Stimulated activated CD4-positive, alpha-beta T cell treated with anti-CD3 and anti-CD28 coated beads, Interleukin-15, amount 100 ng/mL, for 24 hours (primary cell): ENCODE measurements around the gene PCYT1A.
"Not testable (repeated sequence)": the region's sequence is repeated elsewhere in the genome, so short reads cannot be mapped to it uniquely, and the experiment has no call there.

Experiments used
- DNase-seq: peaks from one replicate; pipeline ENCODE4 v3.0.0-alpha.2; 2020

The PCYT1A gene

DNA sequence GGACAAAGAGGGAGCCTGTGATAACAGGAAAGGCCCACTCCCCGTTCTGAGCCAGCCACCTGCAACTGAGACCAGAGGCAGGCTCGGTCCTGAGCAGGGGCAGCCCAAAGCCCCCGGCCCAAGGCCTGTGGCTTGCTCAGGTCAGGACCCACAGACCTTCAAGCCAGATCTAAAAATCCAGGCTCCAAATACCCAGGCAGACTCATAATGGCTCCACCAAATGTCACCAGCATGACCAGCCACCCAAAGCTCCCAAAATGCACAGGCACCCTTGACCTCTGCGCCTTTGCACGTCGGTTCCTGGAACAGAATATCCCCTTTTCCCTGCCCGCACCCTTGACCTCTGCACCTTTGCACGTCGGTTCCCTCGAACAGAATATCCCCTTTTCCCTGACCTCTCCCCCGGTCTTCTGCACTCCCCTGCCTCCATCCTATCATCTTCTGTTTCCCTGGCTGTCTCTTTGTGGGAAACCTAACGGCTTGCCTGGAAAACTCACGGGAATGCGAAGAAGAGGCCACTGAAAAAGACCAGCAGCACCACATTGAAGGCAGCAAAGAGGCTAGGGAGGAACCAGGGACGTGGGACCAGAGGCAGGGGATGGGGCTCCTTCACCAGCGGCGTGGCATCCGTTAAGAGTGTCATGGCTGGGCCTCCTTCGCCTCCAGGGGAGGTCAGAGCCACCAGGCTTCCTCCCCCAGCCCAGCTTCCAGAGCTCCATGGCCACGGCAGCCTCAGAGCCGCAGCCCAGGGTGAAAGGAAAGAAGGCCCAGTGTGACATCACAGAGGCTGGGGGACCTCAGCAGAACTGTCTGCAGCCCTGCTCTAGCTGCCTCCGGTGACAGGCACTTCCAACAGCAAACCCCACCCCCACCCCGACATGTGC, 76.6 kb downstream of the PCYT1A start, which contains the start of gene ZDHHC19:
Gene ZDHHC19, minus strand, starts transcription at position 728 of the 884 bp plus-strand sequence. Its CDS starts 85 bp downstream, at position 643.
- DNase-seq = no peak

DNA sequence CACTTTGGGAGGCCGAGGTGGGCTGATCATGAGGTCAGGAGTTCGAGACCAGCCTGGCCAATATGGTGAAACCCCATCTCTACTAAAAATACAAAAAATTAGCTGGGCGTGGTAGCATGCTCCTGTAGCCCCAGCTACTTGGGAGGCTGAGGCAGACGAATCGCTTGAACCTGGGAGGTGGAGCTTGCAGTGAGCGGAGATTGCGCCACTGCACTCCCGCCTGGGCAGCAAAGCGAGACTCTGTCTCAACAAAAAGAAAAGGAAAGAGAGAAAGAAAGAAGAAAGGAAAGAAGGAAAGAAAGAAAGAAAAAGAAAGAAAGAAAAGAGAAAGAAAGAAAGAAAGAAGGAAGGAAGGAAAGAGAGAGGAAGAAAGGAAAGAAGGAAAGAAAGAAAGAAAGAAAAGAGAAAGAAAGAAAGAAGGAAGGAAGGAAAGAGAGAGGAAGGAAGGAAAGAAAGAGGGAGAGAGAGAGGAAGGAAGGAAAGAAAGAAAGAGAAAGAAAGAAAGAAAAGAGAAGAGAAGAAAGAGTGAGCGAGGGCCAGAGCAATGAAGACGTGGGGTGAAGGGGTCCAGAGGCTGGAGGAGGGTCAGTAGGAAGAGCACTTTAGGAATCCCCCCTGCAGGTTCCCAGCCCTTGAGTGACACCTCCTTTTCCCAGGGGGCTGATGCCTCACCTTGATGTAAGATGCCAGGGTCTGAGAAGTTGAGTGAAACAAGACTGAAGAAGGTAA, 77.4 kb downstream of the PCYT1A start:
- not testable (repeated sequence) for DNase-seq

DNA sequence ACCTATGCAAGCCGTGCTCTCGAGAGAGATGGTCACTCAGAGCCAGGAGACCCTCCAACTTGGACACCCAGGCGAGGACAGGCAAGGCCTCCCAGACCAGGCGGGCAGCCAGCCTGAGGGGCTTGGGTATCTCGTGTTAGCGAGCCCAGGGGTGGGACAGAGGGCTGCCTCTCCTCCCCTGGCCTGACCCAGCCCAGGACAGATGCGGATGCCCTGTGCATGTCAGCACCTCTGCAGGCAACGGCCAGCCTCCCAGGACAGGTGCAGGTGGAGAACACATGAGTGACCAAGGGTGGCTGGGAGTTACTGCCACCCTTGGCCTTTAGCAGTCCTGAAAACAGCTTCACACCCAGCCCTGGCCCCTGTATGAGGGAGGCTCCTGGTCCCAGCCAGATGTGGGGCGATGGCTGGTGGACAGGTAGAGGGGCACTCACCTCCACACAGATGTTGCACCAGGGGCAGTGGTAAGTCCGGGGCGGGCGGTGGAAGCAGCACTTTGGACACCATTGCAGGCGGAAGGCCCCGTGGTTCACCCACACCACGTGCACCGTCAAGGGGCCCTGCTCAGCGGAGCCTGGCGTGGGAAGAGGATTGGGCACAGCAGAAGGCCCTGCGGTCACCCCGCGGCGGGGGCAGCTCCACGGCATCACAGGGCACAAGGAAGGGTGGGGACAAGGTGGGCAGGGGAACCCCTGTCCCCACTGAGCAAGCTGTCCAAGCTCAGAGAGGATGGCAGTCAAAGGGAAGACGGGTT, 78.4 kb downstream of the PCYT1A start:
- no peak for DNase-seq

DNA sequence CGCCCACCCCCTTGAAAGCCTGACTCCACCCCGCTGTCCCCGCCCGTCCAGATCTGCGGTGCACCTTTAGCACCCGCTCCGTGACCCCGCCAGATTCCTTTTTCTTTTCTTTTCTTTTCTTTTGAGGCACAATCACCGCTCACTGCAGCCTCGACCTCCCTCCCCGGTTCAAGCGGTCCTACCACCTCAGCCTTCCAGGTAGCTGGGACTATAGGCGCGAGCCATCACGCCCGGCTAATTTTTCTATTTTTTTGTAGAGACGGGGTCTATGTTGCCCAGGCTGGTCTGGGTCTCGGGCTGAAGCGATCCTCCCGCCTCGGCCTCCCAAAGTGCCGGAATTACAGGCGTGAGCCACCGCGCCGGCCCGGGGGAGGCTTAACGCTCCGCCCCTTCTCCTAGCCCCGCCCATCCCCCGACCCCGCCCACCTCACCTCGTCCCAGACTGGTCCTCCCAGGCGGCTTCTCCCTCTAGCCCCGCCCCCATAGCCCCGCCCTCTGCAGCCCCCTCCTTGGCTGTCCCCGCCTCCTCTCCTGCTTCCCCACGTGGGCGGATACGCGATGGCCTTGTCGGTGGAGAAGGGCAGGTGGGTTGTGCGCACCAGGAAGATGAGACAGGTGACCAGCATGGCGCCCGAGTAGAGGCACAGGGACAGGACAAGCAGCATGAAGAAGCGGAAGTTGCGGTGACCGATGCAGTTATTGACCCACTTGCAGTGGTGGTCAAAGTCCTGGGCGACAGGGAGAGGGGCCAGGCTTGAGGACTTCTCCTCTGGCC, 79.5 kb downstream of the PCYT1A start:
- peak; percentile 76 for DNase-seq

DNA sequence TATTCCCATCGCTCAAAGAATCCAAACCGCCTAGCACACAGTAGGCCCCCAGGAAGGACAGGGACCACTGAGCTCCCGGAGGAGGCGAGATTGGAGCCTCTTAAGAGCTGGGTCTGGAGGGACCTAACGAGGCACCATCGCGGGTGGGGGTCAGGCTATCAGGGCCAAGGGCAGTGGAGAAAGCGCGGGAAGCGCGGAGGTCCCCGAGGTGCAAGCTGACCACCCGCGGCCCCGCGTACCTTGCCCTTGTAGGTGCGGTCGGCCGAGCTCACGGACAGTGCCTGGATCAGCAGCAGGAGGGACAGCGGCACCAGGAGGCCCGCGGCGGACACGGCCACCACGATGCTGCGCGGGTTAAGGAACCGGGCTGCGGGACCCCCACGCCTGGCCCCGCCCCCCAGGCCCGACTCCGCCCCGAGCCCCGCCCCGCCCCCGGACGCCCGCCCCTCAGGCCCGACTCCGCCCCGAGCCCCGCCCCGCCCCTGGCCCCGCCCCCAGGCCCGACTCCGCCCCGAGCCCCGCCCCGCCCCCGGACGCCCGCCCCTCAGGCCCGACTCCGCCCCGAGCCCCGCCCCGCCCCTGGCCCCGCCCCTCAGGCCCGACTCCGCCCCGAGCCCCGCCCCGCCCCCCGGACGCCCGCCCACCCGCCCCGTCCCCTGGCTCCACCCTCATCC, 80.2 kb downstream of the PCYT1A start:
- no peak for DNase-seq

DNA sequence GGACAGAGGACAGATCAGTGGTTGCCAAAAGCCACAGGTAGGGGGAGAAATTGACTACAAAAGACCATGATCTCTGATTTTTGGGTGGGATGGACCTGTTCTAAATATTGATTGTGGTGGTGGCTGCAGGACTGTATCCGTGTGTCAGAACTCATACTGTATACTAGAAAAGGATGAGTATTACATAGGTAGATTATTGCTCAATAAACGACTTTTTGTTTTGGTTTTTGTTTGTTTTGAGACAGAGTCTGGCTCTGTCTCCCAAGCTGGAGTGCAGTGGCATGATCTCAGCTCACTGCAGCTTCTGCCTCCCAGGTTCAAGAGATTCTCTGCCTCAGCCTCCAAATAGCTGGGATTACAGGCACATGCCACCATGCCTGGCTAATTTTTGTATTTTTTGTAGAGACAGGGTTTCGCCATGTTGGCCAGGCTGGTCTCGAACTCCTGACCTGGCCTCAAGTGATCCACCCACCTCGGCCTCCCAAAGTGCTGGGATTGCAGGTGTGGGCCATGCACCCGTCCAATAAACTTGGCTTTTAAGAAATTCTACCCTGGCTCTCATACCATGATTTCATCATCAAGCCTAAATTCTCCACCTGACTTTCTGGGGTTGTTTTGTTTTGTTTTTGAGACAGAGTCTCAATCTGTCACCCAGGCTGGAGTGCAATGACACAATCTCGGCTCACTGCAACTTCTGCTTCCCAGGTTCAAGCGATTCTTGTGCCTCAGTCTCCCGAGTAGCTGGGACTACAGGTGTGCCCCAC, 81.9 kb downstream of the PCYT1A start:
- DNase-seq = not testable (repeated sequence)

DNA sequence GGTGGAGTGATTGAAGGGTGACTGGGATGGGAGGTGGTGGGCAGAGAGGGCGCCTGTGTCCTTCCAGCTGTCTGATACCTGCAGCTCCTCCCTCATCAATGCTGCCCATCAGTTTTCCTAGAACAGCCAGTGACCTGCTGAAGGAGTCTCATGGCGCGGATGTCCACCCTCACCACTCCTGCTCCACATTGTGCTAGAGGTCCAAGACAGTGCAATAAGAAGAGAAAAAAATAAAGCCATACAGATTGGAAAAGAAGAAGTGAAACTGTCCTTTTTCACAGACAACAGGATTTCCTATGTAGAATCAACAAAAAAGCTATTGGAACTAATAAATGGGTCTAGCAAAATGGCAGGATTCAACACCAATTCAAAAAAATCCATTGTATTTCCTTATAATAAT, 83.7 kb downstream of the PCYT1A start:
- DNase-seq = no peak

DNA sequence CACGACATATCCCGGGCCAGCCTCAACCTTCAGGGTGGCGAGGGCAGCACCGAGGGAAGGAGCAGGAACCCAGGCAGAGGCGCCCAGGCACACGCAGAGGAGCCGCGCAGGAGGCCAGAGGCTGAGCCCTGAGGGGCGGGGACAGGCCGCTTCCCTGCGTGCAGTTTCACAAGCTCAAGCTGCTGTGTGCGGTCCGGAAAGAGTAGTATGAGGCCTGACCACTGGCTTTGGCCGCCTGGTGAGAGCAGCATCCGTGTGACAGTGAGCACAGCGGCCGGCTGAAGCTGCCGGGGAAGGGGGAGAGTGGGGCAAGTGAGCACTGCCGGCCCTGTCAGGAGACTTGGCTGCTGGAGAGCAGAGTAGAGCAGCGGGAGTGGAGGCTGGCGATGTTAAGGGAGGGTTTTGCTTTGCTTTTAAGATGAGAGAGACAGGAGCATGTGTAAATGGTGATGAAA, 85.0 kb downstream of the PCYT1A start:
- DNase-seq = no peak

DNA sequence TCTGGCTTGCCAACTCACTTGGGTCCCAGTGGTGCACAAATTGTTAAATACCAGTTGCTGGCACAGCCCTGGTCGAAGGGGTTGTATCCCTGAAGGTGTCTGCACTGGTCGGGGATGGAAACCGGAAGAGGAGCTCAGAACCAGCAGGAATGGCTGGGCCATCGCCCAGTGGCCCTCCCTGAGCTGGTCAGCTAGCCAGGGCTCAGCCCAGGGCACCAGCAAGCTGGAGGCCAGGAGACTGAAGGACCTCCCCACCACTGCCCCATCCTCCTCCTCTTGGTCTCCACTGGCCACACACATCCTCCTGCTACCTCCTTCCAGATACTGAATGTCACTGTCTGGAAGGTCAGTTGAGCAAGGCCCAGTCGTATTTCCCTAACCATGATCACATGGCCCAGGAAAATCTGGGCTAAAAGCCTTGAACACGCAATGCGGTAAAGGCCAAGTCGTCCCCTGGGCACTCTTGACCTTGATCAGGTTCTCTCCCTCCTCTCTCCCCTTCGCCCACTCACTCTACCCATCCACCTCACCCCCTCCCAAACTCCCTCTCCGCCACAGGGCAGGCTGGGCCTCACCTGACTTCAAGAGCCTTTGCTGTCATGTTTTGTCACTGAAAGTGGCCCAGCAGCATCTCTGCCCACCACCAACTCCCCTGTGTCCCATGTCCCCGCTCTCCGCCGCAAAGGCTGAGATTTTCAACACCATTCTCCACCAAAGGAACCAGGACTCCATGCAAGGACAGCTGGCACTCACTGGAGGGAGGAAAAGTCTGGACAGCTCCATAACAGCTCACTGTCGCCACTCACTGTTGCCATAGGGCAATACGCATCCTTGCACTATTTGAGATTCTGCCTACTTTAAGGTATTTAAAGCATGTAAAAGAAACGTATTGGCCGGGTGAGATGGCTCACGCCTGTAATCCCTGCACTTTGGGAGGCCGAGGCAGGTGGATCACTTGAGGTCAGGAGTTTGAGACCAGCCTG, 88.5 kb downstream of the PCYT1A start:
- no peak for DNase-seq

DNA sequence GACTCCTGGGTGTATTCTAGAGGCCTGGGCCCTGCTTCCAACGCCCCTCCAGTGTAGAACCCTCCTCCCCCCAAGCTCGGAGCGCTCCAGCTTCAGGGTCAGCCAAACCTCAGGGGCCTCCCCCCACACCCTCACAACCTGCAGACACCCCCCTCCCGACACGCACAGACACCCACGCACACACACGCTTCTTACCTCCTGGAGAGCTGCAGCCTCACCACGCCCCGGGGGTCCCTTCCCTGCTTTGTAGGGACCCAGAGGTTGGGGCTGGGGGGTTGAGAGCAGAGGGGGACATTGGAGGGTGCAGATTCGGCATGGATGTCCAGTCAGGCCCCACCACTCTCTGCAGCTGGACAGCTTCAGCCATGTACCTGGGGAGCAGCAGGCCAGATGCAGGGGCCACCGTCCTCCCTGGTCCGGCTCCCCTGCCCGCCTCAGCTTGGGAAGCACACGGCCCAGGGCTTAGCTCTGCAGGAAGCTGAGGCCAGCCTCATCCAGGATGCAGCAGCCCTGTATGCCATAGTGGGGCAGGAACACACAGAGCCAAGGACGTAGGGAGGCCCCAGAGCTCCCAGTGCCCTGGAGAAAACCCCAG, 89.3 kb downstream of the PCYT1A start:
- no peak for DNase-seq

DNA sequence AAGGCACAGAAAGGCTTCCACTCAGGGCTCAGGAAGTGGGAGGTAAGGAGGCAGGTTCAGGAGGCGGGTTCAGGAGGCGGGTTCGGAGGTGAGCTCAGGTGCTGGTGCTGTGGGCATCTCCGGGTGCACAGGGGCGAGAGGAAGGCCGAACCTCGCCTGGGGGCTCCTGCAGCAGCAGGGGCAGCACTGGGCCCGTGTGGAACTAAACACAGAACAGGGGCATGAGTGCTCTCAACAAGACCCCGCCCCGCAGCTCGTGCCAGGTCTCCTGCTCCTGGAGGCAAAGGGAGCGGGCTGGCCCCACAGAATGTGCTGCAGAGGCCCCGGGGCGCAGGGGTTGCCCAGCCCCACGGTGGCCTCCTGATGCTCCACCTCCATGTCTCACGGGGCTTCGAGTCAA, 90.0 kb downstream of the PCYT1A start:
- DNase-seq = no peak

DNA sequence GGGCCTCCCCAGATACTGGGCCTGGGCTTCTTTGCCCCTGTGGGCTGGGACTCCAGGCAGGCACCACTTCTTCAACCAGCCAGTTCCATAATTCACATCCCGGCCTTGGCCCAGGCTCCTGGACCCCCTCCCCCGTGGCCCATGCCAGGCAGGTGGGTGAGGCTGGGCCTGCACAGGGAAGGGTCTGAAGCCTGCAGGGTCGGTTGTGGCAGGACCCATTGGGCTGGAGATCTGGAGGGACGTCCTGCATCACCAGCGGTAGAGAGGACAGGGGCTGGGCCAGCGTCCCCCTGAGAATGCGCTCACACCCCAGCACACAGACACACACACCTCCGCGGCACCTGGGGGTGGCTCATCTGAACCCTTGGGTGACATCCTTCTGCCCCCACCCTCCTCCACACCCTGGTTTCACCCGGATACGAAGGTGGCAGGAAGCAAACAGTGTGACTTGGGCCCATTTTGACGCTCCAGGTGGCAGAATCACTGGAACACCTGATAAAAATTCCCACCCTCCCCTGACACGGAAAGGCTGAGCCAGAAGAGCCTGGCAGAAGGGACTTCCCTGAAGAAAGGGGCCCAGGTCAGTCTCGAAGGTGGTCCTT, 91.8 kb downstream of the PCYT1A start:
- no peak for DNase-seq

DNA sequence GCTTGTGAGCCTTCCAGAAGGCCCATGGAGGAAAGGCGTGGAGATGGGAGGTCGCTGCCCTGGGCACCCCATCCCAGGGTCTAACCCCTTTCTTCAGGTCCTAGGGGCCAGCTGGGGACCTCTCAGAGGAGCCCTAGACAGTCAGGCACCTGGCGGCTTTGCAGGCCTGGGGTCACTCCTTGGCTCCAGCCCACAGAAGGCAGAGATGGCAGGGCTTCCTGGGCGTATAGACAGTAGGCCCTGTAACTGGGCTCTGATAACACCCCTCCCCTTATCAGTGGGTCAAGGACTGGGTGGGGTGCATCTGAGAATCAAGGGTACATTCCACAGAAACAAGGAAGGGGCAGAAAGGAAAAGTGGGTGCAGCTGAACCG, 93.0 kb downstream of the PCYT1A start:
- DNase-seq = no peak

DNA sequence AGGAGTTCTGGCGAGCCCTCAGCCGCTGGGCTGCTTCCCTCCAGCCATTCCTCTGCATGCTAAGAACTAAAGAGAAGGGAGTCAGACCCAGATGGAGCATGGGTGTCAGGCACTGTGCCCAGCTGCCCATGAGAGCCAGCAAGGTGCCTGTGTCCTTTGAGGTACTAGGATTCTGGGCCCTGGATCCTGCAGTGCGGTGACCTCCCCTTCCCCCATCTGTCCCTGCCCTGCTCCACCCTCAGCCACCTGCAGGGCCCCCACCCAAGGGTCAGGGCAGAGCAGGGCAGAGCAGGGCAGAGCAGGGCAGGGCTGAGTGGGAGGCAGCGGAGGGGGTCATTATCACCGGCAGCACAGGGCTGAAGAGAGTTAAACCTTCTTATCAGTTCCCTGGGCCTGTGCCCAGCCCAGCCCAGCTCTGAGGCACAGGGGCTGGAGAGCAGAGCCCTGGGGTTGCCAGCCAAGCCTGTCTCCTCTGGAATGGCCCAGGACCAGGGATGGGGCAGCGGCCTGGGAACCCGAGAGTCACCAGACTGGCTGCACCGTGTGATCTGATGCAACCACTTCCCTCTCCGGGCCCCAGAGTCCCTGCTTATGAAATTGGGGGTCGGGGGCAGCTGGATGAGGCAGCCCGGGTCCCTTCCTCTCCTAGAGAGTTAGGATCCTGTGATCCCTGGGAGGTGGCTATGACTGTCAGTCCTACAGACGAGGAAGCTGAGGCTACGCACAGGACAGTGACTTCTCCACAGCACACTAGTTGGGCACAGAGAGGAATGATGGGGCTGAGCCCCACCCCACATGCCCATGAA, 93.6 kb downstream of the PCYT1A start:
- no peak for DNase-seq

DNA sequence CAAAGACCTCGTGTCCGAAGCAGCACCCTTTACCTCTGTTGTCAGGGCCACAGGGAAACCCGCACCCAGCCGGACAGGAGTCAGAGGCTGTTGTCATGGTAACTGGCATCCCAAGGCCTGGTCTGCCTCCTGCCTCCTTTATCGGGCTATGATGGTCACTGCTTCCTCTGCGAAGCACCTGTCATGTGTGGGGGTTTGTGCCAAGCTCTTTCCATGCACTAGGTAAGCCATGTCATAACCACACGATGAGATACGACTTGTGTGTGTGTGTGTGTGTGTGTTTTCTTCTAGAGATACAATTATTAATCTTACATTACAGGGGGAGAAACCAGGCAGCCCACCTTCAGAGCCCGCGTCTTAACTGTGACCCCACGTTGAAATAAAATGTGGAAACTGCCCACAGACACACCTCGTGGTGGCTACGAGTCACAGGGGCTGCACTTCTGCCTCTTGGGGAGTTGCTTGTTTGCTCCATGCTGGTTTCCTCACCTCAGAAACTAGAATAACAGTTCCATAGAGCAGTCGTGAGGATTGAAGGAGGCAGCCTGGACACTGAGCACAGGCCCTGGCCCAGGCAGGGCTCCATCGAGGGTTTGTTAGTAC, 94.3 kb downstream of the PCYT1A start:
- DNase-seq = no peak

DNA sequence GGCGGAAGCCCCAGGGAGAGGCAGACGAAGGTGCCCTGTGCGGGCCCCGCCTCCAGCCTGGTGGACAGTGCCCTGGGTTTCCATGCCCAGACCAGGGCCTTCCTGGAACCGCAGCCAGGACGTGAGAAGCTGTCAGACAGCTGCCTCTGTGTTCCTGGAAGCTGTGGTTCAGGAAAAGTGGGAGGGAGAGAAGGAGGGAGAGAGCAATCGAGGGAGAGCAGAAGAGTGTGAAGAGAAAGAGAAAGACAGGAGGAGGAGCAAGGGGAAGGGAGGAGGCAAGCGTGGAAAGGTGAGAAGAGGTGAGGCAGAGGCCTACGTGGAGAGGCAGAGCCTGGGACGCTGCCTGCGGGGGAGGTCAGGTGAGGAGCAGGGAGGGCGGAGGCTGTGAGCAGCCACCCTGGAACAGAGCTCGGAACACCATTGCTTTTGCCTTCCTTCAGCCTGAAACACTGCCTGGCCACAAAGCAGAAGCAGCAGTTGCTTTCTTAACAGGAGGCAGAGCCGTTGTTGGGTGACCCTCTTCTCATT, 94.9 kb downstream of the PCYT1A start:
- no peak for DNase-seq

DNA sequence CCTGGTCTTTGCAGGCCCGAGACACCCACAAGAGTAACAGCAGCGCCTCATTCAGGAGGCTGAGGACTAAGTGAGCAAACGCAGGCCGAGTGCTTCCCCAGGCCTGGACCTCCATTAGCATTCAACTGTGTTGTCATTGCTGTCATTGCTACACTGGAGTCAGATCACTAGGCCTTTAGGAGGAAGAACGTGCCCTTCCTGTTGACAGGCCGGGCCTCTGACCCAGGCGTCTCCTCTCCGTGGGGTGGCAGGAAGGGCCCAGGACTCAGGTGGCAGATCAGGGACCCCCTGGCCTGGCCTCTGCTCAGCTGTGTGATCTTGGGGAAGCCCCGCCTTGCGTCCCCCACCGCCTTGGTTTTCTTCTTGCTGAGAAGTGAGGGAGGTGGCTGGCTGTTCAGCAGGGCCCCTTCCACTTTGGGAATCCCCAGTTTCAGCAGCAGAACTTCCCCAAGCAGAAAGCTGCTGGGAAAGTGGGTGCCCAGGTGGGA, 95.4 kb downstream of the PCYT1A start:
- DNase-seq = peak; percentile 61
